Activated CD4-positive, alpha-beta T cell treated with anti-CD3 and anti-CD28 coated beads, Interleukin-2, amount 50 U/mL, for 48 hours (primary cell): ENCODE data around the gene GORASP1.

Experiments used
- DNase-seq, 2 experiments: peaks; one replicate each; pipeline ENCODE4 v3.0.0-alpha.2; 2020

GORASP1 gene

GRCh38 chr3:39107388-39108199 lies at the start of gene GORASP1, which contains the start of gene TTC21A:
GORASP1 (minus strand) TSS chr3:39107627; CDS start chr3:39107541, 86 bp downstream.
TTC21A (plus strand) TSS chr3:39107680; CDS start chr3:39107838, 158 bp downstream.
- DNase-seq: peak; percentile 70 to 78

GRCh38 chr3:39156421-39156820 lies 49.0 kb upstream of the GORASP1 start:
- DNase-seq: no peak

DNA sequence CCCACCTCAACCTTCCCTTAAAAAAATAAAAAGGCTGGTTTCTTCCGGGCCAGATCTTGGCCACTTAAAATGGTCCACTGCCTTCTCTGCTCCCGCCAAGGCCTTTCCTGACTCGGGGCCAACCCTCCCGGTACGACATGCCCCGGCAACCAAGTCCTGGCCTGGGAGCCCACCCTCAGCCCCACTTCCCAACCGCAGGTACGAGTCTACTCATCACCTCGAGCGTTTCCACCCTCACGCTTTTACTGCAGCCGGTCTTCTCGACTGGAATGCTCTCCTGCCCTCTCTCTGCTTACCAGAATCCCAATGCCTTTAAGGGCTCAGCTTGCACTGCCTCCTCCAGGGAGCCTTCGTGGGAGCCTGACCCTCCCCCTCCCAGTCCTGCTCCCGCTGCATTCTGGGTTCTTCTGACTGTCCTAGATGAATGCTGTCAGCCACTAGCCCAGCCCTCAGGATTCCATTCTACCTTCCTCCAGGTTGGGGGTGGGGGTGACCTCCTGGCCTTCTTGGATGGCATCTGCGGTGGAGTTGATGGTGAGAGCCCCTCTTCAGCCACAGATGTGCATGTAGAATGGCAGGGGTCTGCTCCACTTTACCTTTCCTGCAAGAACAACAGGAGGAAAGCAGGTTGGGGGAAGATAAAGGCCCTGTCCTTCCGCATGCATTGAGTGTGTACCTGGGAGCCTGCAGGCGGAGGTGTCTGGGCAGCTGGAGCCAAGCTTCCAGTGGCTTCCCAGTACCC lies 47.0 kb upstream of the GORASP1 start:
- no peak for DNase-seq

- DNase-seq: no peak
Observed at GRCh38 chr3:39153977-39154279, 46.5 kb upstream of the GORASP1 start.

GRCh38 chr3:39150803-39151631 lies 43.6 kb upstream of the GORASP1 start:
- peak; percentile 82 to 85 for DNase-seq

- DNase-seq: no peak
Observed at GRCh38 chr3:39150148-39150802, 42.8 kb upstream of the GORASP1 start.

- DNase-seq: no peak
Observed at GRCh38 chr3:39149498-39150147, 42.2 kb upstream of the GORASP1 start.

GRCh38 chr3:39149059-39149455 lies 41.6 kb upstream of the GORASP1 start:
- DNase-seq: no peak

DNA sequence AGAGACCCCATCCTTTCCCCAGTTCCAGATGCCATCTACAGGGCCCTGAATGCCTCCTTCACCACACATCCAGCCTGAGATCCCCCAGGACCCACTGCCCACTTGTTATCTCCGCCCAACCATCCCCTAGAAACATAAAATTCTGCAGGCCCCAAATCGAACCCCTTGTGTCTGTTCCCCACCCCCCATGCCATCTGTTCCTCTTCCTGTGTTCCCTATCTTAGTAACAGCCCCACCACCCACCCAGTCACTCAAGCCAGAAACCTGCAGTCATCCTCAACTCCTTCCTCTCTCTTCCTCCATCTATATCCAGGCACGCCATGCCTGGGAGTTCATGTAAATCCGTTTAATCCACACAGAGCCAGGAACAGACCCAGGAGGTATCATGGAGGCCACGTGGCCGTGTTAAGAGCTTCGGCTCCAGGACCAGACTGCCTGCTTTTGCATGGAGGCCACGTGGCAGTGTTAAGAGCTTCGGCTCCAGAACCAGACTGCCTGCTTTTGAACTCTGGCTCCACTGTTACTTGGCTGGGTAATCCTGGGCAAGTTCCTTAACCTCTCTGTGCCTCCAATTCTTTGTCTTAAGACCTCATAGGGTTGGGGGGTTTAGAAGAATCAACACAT lies 41.1 kb upstream of the GORASP1 start:
- no peak for DNase-seq

GRCh38 chr3:39147711-39148434 lies 40.4 kb upstream of the GORASP1 start:
- DNase-seq: peak; percentile 52 to 65

DNA sequence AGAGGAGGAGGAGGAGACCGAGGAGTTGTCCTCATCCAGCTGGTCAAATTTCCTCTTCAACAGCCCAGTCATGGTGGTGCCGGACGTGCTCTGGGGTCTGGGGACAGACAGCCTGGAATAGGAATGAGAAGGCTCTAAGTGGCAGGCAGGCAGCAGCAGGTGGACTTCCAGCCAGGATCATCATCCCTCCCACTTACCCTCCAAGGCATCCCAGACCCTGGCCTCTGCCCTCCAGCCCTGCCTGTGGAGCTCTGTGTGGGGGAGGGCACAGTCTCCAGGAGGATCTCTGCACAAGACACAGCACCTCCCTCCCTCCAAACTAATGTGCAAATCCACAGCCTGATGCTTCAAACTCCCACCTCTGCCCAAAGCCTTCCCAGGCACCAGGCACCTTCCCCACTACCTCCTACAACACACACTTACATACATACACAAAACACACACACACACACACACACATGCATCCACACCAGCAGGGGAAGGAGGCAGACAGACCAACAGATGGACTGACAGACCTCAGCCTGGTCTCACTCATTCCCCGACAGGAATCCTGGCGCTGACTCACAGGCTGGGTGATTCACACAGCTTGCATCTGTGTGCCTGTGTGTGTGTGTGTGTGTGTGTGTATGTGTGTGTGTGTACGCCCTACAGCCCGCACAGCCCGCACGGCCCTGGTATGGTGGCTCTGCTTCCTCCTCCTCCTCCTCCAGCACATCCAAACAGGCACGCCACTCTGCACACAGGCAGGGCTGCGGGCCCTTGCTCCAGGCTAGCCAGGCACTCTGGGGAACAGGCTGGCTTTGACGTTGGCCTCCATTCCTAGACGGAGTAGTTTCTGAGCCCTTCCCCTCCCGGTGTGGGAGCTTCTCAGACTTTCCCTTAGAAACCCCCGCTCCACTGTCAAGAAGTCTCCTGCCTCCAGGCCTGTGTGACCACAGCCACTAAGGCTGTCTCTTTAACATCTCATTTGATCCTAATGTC lies 39.5 kb upstream of the GORASP1 start:
- DNase-seq: peak; percentile 82 to 88

DNA sequence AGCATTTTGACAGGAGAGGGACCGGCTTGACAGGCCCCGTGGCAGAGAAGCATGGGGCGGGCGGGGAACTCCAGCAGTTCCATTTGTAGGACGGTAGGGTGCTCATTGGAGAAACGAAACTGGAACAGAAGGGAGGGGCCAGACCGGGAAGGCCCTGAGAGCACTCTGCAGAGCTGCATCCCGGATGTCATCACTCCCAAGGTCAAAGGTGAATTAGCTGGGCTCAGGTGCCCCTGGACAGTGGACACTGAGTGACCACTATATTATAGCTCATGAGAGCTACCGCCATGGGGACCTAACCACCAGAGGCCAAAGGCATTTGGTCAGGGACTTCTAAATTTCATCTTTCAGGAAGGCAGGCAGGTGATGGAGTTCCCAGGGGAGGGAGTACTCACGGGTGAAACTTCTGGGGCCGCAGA lies 38.7 kb upstream of the GORASP1 start:
- no peak for DNase-seq

- DNase-seq: no peak
Observed at GRCh38 chr3:39144748-39145380, 37.4 kb upstream of the GORASP1 start.

GRCh38 chr3:39144095-39144747 lies 36.8 kb upstream of the GORASP1 start:
- no peak for DNase-seq

DNA sequence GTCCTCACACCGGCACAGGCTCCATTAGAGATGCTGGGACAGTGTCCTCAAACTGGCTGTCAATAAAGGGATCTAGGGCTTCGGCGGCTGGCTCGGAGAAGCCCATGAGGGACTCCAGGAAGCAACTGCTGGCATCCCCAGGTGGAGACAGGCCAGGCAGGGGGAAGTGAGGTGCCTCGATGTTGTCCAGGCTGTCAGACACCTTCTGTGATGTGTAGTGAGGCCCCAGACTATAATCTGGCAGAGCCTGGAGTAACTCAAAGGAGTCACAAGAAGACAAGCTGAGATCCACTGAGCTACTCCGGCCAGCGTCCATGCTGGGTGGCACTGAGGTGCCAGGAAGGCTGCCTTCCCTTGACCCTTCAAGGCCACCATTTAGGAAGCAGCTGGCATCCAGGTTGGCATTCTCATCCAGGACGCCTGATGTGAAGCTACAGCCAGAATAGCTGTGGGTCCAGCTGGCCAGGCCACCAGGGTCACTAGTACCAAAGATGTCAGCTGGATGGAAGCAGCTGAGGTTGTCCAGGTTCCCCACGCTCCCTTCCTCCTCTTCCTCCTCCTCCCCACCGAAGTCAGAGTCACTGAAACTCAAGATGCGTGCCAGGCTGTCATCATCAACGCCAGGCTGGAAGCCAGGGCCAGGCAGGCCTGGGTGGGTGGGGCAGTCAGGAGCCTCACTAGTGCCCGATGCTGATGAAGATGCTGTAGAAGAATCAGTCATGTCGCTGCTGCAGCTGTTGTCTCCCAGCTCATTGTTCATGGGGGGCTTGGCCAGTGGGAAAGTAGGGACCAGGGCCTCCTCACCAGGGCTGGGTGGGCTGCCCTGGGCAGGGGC lies 35.8 kb upstream of the GORASP1 start:
- DNase-seq: no peak

- no peak for DNase-seq
Observed at GRCh38 chr3:39142067-39142466, 34.6 kb upstream of the GORASP1 start.

- no peak for DNase-seq
Observed at GRCh38 chr3:39141171-39141995, 34.0 kb upstream of the GORASP1 start.
